GM21390 (cell line): ENCODE results near the gene CAPN5.
"Not testable (repeated sequence)": the region's sequence is repeated elsewhere in the genome, so short reads cannot be mapped to it uniquely, and the experiment has no call there.

ENCODE experiments used
- ATAC-seq: cut with Tn5 transposase; IDR thresholded peaks from one replicate; pipeline ENCODE4 v1.9.1; 2021; ENCODE audit not compliant: unreplicated experiment

The CAPN5 gene

GRCh38 chr11:77042111-77042726 is 24.6 kb upstream of the CAPN5 start:
- no peak for ATAC-seq

- ATAC-seq: no peak
Observed at GRCh38 chr11:77044356-77044755, 22.4 kb upstream of the CAPN5 start.

GRCh38 chr11:77044886-77045285 is 21.9 kb upstream of the CAPN5 start:
- no peak for ATAC-seq

GRCh38 chr11:77046060-77046501 is 20.7 kb upstream of the CAPN5 start:
- ATAC-seq: no peak

- peak; percentile 84 for ATAC-seq
Observed at GRCh38 chr11:77047007-77047927, 19.5 kb upstream of the CAPN5 start.

GRCh38 chr11:77047928-77048446 is 18.8 kb upstream of the CAPN5 start:
- not testable (repeated sequence) for ATAC-seq

GRCh38 chr11:77049026-77049425 is 17.7 kb upstream of the CAPN5 start:
- ATAC-seq: no peak

- no peak for ATAC-seq
Observed at GRCh38 chr11:77051511-77051910, 15.3 kb upstream of the CAPN5 start.

- no peak for ATAC-seq
Observed at GRCh38 chr11:77052518-77052917, 14.3 kb upstream of the CAPN5 start.

- ATAC-seq: no peak
Observed at GRCh38 chr11:77053217-77054015, 13.4 kb upstream of the CAPN5 start.

GRCh38 chr11:77054084-77054483 is 12.7 kb upstream of the CAPN5 start:
- ATAC-seq: no peak

GRCh38 chr11:77055101-77055561 is 11.6 kb upstream of the CAPN5 start:
- ATAC-seq: no peak

GRCh38 chr11:77055913-77056312 is 10.9 kb upstream of the CAPN5 start:
- ATAC-seq: no peak

- ATAC-seq: no peak
Observed at GRCh38 chr11:77056814-77057402, 9.9 kb upstream of the CAPN5 start.

GRCh38 chr11:77057938-77058474 is 8.8 kb upstream of the CAPN5 start:
- no peak for ATAC-seq

- no peak for ATAC-seq
Observed at GRCh38 chr11:77058900-77059299, 7.9 kb upstream of the CAPN5 start.

- no peak for ATAC-seq
Observed at GRCh38 chr11:77059806-77060205, 7.0 kb upstream of the CAPN5 start.

GRCh38 chr11:77060234-77060633 is 6.5 kb upstream of the CAPN5 start:
- no peak for ATAC-seq

GRCh38 chr11:77061258-77061657 is 5.5 kb upstream of the CAPN5 start:
- not testable (repeated sequence) for ATAC-seq

- no peak for ATAC-seq
Observed at GRCh38 chr11:77062924-77063323, 3.8 kb upstream of the CAPN5 start.
